Type B pancreatic cell (in vitro differentiated cells): ENCODE results near the gene SPATA3. TPM values are rescaled to one million over a fixed set of nuclear protein-coding genes. Genes with fewer than 3 reads are reported as not detected.

Experiments used
- DNase-seq: peaks from one replicate; pipeline ENCODE4 v3.0.0; 2021; ENCODE audit warnings: mixed read lengths; ENCODE audit not compliant: unreplicated experiment; ENCODE audit errors: extremely low spot score
- H3K27ac Mint-ChIP-seq: 2 replicates; pipeline ENCODE4 v1.8.0; 2021; ENCODE audit warnings: mild to moderate bottlenecking, mixed read lengths
- H3K27me3 Mint-ChIP-seq: 2 replicates; pipeline ENCODE4 v1.8.0; 2021; ENCODE audit warnings: mixed read lengths
- H3K36me3 Mint-ChIP-seq: 2 replicates; pipeline ENCODE4 v1.8.0; 2021; ENCODE audit warnings: mixed read lengths
- H3K4me1 Mint-ChIP-seq: one replicate; pipeline ENCODE4 v1.8.0; 2021; ENCODE audit warnings: mixed read lengths; ENCODE audit not compliant: unreplicated experiment
- H3K4me3 Mint-ChIP-seq: 2 replicates; pipeline ENCODE4 v1.8.0; 2021; ENCODE audit warnings: mild to moderate bottlenecking, mixed read lengths
- H3K9me3 Mint-ChIP-seq: 2 replicates; pipeline ENCODE4 v1.8.0; 2021; ENCODE audit warnings: mixed read lengths
- CTCF ChIP-seq: fragments of 200-600 bp; sonication (generic); conservative IDR thresholded peaks from 2 replicates; pipeline ENCODE4 v1.5.0; 2021; ENCODE audit warnings: antibody characterized with exemption, mild to moderate bottlenecking
- total RNA-seq: library from RNA; stranded (reverse); gene quantifications from 2 replicates; pipeline ENCODE4 v1.2.1, GENCODE V29; 2021; ENCODE audit warnings: low replicate concordance

Gene SPATA3
- total RNA-seq, 1 donor from 2014 or later = not detected

GRCh38 chr2:231008131-231008530, 12.2 kb downstream of the SPATA3 start:
- no peak overlapping the region for H3K4me3 Mint-ChIP-seq
- H3K4me1 Mint-ChIP-seq = peaks cover 14% of the 10 kb centered on the region
- no peak for TF ChIP-seq CTCF
- no peak for DNase-seq
- peaks cover 6% of the 10 kb centered on the region for H3K27me3 Mint-ChIP-seq
- peaks cover 10% of the 10 kb centered on the region for H3K9me3 Mint-ChIP-seq
- no peak overlapping the region for H3K27ac Mint-ChIP-seq
- H3K36me3 Mint-ChIP-seq = peaks cover 3% of the 10 kb centered on the region

GRCh38 chr2:231009236-231009919, 13.5 kb downstream of the SPATA3 start:
- Mint-ChIP-seq H3K4me1 (peaks cover 14% of the 10 kb centered on the region), H3K36me3 (peaks cover 3% of the 10 kb centered on the region), H3K27ac (no peak overlapping the region), H3K9me3 (peaks cover 10% of the 10 kb centered on the region), H3K4me3 (no peak overlapping the region), H3K27me3 (peaks cover 4% of the 10 kb centered on the region)
- TF ChIP-seq CTCF = no peak
- no peak for DNase-seq

- TF ChIP-seq CTCF = no peak
- peaks cover 14% of the 10 kb centered on the region for H3K4me1 Mint-ChIP-seq
- H3K4me3 Mint-ChIP-seq = no peak overlapping the region
- DNase-seq = no peak
- H3K9me3 Mint-ChIP-seq = peaks cover 4% of the 10 kb centered on the region
- H3K36me3 Mint-ChIP-seq = peaks cover 3% of the 10 kb centered on the region
- no peak overlapping the region for H3K27ac Mint-ChIP-seq
- H3K27me3 Mint-ChIP-seq = peaks cover 4% of the 10 kb centered on the region
Measured at GRCh38 chr2:231010201-231010730, 14.3 kb downstream of the SPATA3 start.

GRCh38 chr2:231011526-231011925, 15.6 kb downstream of the SPATA3 start:
- Mint-ChIP-seq H3K4me3 (no peak overlapping the region), H3K27me3 (peaks cover 4% of the 10 kb centered on the region), H3K9me3 (no peaks in the 10 kb centered on the region), H3K36me3 (no peaks in the 10 kb centered on the region), H3K27ac (no peak overlapping the region), H3K4me1 (peaks cover 14% of the 10 kb centered on the region)
- no peak for DNase-seq
- TF ChIP-seq CTCF = no peak

- Mint-ChIP-seq H3K4me3 (no peak overlapping the region), H3K27ac (no peak overlapping the region), H3K27me3 (peaks cover 7% of the 10 kb centered on the region), H3K4me1 (peaks cover 13% of the 10 kb centered on the region), H3K36me3 (no peaks in the 10 kb centered on the region), H3K9me3 (no peaks in the 10 kb centered on the region)
- no peak for TF ChIP-seq CTCF
- DNase-seq = no peak
Measured at GRCh38 chr2:231012463-231012862, 16.5 kb downstream of the SPATA3 start.
